ENCODE measurements around the gene DZIP1L. TPM values are rescaled to one million over a fixed set of nuclear protein-coding genes. Genes with fewer than 3 reads are reported as not detected.
A peak's percentile ranks its signal among the peaks of the same experiment; 100 is the strongest.
"Not testable (repeated sequence)": the region's sequence is repeated elsewhere in the genome, so short reads cannot be mapped to it uniquely, and the experiment has no call there.

Gene DZIP1L
- total RNA-seq, 1 experiment from 2014 or later, result 16.5 TPM

GRCh38 chr3:138113326-138113725 lies 2.1 kb downstream of the DZIP1L start:
- no TSS peak for BruUV-seq (replicated peaks)
- no peak for TF ChIP-seq CTCF (IDR thresholded peaks at IDR 0.05; ENCODE audit: unreplicated experiment)
- H3K4me1 Mint-ChIP-seq (ENCODE audit: low read depth, unreplicated experiment), result peaks cover 32% of the 10 kb centered on the region
- peaks cover 18% of the 10 kb centered on the region for H3K36me3 Mint-ChIP-seq (ENCODE audit: insufficient read depth, unreplicated experiment)
- peak overlapping the region; percentile 4 for H3K27ac Mint-ChIP-seq (ENCODE audit: unreplicated experiment)
- no peaks in the 10 kb centered on the region for H3K9me3 Mint-ChIP-seq (ENCODE audit: low read depth, unreplicated experiment)
- CTCF ChIA-PET, result interaction anchor here (0.5 to 1.3 kb wide), 5 partner anchors 14 to 1243 kb away, joined by 3 to 6 read pairs (median 3); no protein-coding TSS in a partner anchor
- no peak overlapping the region for H3K4me3 Mint-ChIP-seq (ENCODE audit: low read depth, unreplicated experiment)
- peak; percentile 77 for DNase-seq
- H3K27me3 Mint-ChIP-seq (ENCODE audit: unreplicated experiment), result no peaks in the 10 kb centered on the region
- intact Hi-C loops (cut with micrococcal nuclease; ENCODE audit: unreplicated experiment), result no loop called here

- no peak for TF ChIP-seq CTCF (IDR thresholded peaks at IDR 0.05; ENCODE audit: unreplicated experiment)
- intact Hi-C loops (cut with micrococcal nuclease; ENCODE audit: unreplicated experiment), result no loop called here
- DNase-seq, result no peak
- Mint-ChIP-seq H3K4me3 (ENCODE audit: low read depth, unreplicated experiment) (no peak overlapping the region), H3K4me1 (ENCODE audit: low read depth, unreplicated experiment) (peaks cover 32% of the 10 kb centered on the region), H3K27ac (ENCODE audit: unreplicated experiment) (no peak overlapping the region), H3K27me3 (ENCODE audit: unreplicated experiment) (no peaks in the 10 kb centered on the region), H3K36me3 (ENCODE audit: insufficient read depth, unreplicated experiment) (peaks cover 18% of the 10 kb centered on the region), H3K9me3 (ENCODE audit: low read depth, unreplicated experiment) (no peaks in the 10 kb centered on the region)
- no TSS peak for BruUV-seq (replicated peaks)
- CTCF ChIA-PET, result no interaction called here
Measured at GRCh38 chr3:138112362-138112761, 3.0 kb downstream of the DZIP1L start.

GRCh38 chr3:138105598-138105997 lies 9.8 kb downstream of the DZIP1L start:
- Mint-ChIP-seq H3K27ac (ENCODE audit: unreplicated experiment) (no peak overlapping the region), H3K36me3 (ENCODE audit: insufficient read depth, unreplicated experiment) (no peaks in the 10 kb centered on the region), H3K4me1 (ENCODE audit: low read depth, unreplicated experiment) (no peaks in the 10 kb centered on the region), H3K27me3 (ENCODE audit: unreplicated experiment) (no peaks in the 10 kb centered on the region), H3K9me3 (ENCODE audit: low read depth, unreplicated experiment) (no peaks in the 10 kb centered on the region), H3K4me3 (ENCODE audit: low read depth, unreplicated experiment) (no peak overlapping the region)
- intact Hi-C loops (cut with micrococcal nuclease; ENCODE audit: unreplicated experiment), result no loop called here
- TF ChIP-seq CTCF (IDR thresholded peaks at IDR 0.05; ENCODE audit: unreplicated experiment), result no peak
- DNase-seq, result no peak
- BruUV-seq (replicated peaks), result no TSS peak
- CTCF ChIA-PET, result no interaction called here

GRCh38 chr3:138103466-138103865 lies 11.9 kb downstream of the DZIP1L start:
- CTCF ChIA-PET, result no interaction called here
- Mint-ChIP-seq H3K36me3 (ENCODE audit: insufficient read depth, unreplicated experiment) (no peaks in the 10 kb centered on the region), H3K27me3 (ENCODE audit: unreplicated experiment) (no peaks in the 10 kb centered on the region), H3K9me3 (ENCODE audit: low read depth, unreplicated experiment) (no peaks in the 10 kb centered on the region), H3K4me3 (ENCODE audit: low read depth, unreplicated experiment) (no peak overlapping the region), H3K27ac (ENCODE audit: unreplicated experiment) (no peak overlapping the region), H3K4me1 (ENCODE audit: low read depth, unreplicated experiment) (peaks cover 8% of the 10 kb centered on the region)
- DNase-seq, result no peak
- intact Hi-C loops (cut with micrococcal nuclease; ENCODE audit: unreplicated experiment), result no loop called here
- TF ChIP-seq CTCF (IDR thresholded peaks at IDR 0.05; ENCODE audit: unreplicated experiment), result no peak
- no TSS peak for BruUV-seq (replicated peaks)

GRCh38 chr3:138101351-138101940 lies 14.0 kb downstream of the DZIP1L start:
- BruUV-seq (replicated peaks); DNase-seq; H3K36me3 Mint-ChIP-seq (ENCODE audit: insufficient read depth, unreplicated experiment); H3K27ac Mint-ChIP-seq (ENCODE audit: unreplicated experiment); H3K9me3 Mint-ChIP-seq (ENCODE audit: low read depth, unreplicated experiment); H3K4me3 Mint-ChIP-seq (ENCODE audit: low read depth, unreplicated experiment); H3K27me3 Mint-ChIP-seq (ENCODE audit: unreplicated experiment); intact Hi-C loops (cut with micrococcal nuclease; ENCODE audit: unreplicated experiment): not testable (repeated sequence)
- CTCF ChIA-PET, result interaction anchor here (0.6 to 0.9 kb wide), 2 partner anchors 19 to 67 kb away, joined by 3 read pairs; no protein-coding TSS in a partner anchor
- H3K4me1 Mint-ChIP-seq (ENCODE audit: low read depth, unreplicated experiment), result peaks cover 18% of the 10 kb centered on the region

Measured in Calu3 (cell line).